Measurements from ENCODE around the gene ONECUT3. TPM values are rescaled to one million over a fixed set of nuclear protein-coding genes. Genes with fewer than 3 reads are reported as not detected.
"Not testable (repeated sequence)": the region's sequence is repeated elsewhere in the genome, so short reads cannot be mapped to it uniquely, and the experiment has no call there.

Gene ONECUT3
- not detected in 2 replicates for total RNA-seq (ENCODE audit: low replicate concordance)

DNA sequence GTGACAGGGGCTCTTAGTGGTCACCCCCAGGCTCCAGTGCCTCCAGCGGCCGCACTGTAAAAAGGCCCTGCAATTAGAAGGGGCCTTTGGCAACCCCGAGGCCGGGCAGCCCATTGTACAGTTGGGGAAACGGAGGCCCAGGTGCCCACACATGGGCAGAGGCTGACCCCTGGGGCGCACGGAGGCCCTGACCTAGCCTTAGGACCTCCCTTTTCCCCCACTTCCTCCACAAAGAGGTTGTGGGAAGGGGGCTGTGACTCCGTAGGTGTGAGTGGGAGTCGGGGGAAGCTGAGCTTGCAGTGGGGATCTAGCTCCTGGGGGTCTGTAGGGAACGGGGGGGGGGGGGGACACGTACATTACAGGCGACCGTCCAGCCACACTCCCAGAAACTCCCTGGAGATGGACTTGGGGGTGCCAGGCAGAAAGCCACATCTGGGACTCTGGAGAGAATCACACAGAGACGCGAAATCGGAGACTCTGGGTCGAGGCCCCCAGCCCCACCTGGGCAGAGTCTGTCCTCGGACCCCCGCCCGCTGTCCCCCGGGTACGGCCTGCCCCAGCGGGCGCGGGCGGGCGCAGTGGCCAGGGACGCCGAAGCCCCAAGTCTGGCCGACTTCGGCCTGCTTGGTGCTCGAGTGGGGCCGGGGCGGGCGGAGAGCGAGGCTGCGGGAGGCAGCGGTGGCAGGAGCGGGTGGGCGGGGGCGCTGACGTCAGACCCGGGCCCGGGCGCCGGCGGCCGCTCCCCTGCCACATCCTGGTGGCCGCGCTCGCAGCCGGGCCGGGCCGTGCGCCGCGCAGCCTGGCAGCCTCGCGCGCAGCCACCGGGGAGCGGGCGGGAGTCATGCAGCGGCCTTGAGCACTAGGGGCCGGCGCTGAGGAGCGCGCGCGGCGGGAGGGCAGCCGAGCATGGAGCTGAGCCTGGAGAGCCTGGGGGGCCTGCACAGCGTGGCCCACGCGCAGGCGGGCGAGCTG lies at the start of gene ONECUT3:
Gene ONECUT3, plus strand, starts transcription at position 750 of the 972 bp plus-strand sequence. Its CDS starts 157 bp downstream, at position 907.
- TF ChIP-seq, protein P1, sequence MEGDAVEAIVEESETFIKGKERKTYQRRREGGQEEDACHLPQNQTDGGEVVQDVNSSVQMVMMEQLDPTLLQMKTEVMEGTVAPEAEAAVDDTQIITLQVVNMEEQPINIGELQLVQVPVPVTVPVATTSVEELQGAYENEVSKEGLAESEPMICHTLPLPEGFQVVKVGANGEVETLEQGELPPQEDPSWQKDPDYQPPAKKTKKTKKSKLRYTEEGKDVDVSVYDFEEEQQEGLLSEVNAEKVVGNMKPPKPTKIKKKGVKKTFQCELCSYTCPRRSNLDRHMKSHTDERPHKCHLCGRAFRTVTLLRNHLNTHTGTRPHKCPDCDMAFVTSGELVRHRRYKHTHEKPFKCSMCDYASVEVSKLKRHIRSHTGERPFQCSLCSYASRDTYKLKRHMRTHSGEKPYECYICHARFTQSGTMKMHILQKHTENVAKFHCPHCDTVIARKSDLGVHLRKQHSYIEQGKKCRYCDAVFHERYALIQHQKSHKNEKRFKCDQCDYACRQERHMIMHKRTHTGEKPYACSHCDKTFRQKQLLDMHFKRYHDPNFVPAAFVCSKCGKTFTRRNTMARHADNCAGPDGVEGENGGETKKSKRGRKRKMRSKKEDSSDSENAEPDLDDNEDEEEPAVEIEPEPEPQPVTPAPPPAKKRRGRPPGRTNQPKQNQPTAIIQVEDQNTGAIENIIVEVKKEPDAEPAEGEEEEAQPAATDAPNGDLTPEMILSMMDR (IDR thresholded peaks at IDR 0.05; ENCODE audit: insufficient read depth, low read length) = no peak
- no peak within 1 kb of the TSS for H3K4me3 ChIP-seq (ENCODE audit: low read depth, low read length)
- DNase-seq (ENCODE audit: low read depth) = no peak

DNA sequence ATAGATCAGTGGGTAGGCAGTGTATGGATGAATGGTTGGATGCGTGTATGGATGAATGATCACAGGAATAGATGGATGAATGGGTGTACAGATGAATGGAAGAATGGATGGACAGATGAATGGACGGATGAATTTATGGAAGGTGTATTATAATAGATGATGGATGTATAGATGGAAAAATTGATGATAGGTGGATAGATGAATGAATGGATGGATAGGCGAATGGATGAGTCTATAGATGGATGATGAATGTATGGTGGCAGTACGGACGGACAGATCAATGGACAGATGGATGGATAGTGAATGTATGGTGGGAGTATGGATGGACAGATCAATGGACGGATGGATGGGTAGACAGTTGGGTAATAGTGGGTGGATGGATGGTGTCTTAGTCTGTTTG lies 49.0 kb upstream of the ONECUT3 start:
- TF ChIP-seq, protein P1 (IDR thresholded peaks at IDR 0.05; ENCODE audit: insufficient read depth, low read length) = no peak
- DNase-seq (ENCODE audit: low read depth) = no peak
- H3K4me3 ChIP-seq (ENCODE audit: low read depth, low read length) = no peak overlapping the region

GRCh38 chr19:1705367-1705766 lies 47.9 kb upstream of the ONECUT3 start:
- TF ChIP-seq, protein P1 (IDR thresholded peaks at IDR 0.05; ENCODE audit: insufficient read depth, low read length) = no peak
- no peak for DNase-seq (ENCODE audit: low read depth)
- H3K4me3 ChIP-seq (ENCODE audit: low read depth, low read length) = no peak overlapping the region

- H3K4me3 ChIP-seq (ENCODE audit: low read depth, low read length); DNase-seq (ENCODE audit: low read depth): not testable (repeated sequence)
These were observed 46.7 kb upstream of the ONECUT3 start for GRCh38 chr19:1706646-1707045.

DNA sequence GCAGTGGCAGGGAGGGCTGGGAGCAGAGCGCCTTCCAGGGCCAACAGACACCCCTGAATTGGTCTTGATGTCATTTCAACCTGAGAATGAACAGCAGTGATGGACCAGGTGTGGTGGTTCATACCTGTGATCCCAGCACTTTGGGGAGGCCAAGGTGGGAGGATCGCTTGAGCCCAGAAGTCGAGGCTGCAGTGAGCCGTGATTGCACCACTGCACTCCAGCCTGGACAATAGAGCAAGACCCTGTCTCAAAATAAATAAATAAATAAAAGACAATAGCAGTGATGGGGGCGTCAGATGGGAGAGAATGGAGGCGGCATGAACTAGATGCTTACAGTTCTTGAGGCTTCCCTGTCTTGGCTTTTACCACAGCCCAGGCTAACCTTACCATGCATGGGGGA lies 46.1 kb upstream of the ONECUT3 start:
- no peak for DNase-seq (ENCODE audit: low read depth)
- TF ChIP-seq, protein P1 (IDR thresholded peaks at IDR 0.05; ENCODE audit: insufficient read depth, low read length) = no peak

DNA sequence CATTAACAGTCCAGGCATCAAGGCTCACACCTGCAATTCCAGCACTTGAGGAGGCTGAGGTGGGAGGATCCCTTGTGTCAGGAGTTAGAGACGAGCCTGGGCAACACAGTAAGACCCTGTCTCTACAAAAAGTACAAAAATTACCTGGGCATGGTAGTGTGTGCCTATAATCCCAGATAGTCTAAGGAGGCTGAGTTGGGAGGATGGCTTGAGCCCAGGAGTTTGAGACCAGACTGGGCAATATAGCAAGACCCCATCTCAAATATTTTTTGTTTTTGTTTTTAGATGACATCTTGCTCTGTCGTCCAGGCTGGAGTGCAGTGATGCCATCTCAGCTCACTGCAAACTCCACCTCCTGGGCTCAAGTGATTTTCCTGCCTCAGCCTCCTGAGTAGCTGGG lies 40.1 kb upstream of the ONECUT3 start:
- H3K4me3 ChIP-seq (ENCODE audit: low read depth, low read length) = no peak overlapping the region
- TF ChIP-seq, protein P1 (IDR thresholded peaks at IDR 0.05; ENCODE audit: insufficient read depth, low read length) = no peak
- DNase-seq (ENCODE audit: low read depth) = no peak

More for the DNA sequence above, 46.1 kb upstream of the ONECUT3 start:
- no peak overlapping the region for H3K4me3 ChIP-seq (ENCODE audit: low read depth, low read length)

GRCh38 chr19:1715540-1715939 lies 37.8 kb upstream of the ONECUT3 start:
- TF ChIP-seq, protein P1 (IDR thresholded peaks at IDR 0.05; ENCODE audit: insufficient read depth, low read length) = no peak
- H3K4me3 ChIP-seq (ENCODE audit: low read depth, low read length) = no peak overlapping the region
- no peak for DNase-seq (ENCODE audit: low read depth)
